Measurements from ENCODE around the gene TMC1.
"Not testable (repeated sequence)": the region's sequence is repeated elsewhere in the genome, so short reads cannot be mapped to it uniquely, and the experiment has no call there.

TMC1 gene

DNA sequence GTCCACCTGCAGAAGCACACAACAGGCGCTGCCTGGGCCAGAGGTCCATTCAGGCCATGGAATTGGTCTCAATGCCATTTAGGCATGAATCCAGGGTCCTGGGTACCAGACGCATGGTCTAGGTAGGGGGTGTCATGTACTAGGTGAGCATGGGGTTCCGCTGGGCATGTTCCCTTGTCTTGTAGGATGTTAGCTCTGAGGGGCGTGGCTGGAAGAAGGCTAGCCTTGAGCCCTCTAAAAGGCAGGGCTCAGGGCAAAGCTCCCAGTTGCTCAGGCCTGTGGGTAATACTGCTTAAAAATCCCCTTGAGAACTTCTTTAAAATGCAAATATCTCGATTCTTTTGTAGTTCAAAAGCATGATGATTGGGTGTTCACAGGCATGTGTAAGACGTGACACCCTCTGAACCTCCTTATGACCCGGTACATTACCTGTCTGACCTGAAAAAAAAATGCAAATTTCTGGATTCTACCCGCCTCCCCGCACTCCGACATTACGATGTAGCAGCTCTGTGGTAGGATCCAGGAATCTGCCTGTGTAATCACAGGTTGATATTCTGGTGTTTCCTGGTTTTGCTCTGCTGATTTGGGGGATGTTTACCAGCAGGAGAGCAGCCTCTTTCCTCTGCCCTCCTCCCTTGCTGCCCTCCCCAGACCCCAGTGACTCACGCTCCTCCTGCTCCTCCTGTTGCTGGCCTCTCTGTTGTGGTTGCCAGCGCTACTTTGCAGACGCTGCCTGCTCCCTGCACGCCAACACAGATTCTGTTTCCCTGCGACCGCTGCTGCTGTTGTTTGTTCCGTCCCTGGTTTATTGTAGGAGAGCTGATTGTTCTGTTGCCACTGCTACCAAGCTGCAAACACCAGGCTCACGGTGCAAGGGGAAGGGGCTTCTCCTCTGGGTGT, 5.7 kb downstream of the TMC1 start:
- peak; percentile 59 to 60 for DNase-seq (ENCODE audit: low read depth in 2 of 2)

DNA sequence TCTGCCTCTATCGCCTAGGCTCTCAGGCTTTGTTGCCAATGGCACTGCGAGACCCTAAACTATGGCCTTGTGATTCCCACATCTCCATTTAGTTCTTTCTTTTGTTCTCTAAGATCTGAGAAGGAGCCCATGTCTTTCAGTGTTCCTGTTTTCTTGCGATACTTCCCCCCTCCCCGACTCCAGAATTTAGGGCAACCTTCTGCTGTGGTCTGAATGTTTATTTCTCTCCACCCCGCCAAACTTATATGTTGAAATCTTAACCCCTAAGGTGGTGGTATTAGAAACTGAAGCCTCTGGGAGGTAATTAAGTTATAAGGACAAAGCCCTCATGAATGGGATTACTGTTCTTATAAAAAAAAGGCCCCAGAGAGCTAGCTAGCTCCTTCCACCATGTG, 6.4 kb downstream of the TMC1 start:
- no peak for DNase-seq (ENCODE audit: low read depth in 2 of 2)

DNA sequence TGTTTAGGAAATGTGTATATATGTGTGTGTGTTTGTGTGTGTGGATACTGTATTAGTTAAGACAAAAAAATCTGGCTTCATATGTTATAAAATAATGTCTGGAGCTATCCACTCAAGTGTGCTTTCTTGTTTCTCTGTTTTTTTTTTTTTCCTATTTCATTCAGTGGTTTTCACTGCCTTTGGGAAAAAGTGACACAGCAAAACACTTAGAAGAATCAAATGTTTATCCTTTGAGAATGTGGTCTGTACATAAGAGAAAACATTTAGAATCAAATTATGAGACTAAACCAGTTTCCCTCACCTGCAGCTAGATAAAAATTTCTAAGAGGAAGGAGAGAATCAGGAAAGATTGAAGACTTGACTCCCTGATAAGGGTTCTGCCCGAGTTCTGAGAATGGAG, 8.1 kb downstream of the TMC1 start:
- DNase-seq (ENCODE audit: low read depth in 2 of 2): no peak

DNA sequence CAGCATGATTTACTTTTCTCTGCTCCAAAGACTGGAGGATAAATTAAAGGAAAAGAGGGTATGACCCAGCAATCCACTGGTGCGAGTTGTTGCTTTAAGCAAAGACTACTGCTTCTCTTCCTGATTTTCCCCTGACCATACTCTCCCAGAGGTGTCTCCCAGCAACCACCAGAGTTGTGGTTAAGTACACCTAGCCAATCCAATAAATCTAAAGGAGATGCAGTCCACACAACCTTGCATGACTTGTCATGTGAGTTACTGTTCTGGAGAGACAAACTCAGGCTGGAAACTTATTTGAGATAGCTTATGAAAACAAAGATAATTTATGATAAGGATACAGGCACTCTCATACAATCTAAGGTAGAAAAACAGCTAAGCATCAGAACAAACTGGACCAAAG, 11.9 kb downstream of the TMC1 start:
- no peak for DNase-seq (ENCODE audit: low read depth in 2 of 2)

DNA sequence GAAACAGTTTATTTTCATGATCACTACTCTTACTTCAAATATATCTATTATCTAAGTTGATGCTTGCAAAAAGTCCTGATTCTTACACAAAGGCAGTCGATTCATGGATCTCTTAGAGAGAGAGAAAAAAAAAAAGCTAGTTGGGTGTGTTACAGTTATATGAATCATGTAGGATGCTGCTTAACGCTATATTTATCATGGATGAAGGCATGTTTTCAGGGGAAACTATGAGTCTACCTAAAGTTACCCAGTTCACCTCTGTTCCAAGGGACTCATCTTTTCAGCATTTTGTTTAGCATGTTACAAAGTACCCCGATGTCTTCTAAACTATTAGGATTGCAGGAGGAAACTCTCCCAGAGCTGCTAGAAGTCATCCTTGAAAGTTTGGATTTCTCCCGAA, 13.5 kb downstream of the TMC1 start:
- no peak for DNase-seq (ENCODE audit: low read depth in 2 of 2)

DNA sequence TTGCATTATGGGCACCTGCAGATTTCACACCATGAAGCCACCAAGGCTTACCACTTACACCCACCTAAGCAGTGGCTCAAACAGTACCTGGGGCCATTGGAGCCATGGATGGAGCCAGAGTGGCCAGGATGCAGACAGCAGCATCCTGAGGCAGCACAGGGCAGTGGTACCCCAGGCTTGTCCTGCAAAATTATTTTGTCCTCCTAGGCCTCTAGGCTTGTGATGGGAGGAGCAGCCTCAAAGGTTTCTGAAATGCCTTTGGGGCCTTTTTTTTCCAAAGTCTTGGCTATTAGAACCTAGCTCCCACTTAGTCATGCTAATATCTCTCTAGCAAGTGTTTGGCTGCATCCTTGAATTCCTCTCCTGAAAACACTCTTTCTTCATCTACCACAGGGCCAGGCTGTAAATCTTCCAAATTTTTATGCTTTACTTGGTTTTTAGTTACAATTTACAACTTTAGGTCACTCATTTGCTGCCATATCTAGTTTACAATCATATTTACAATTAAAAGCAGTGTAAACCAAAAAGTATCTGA, 15.7 kb downstream of the TMC1 start:
- no peak for DNase-seq (ENCODE audit: low read depth in 2 of 2)

DNA sequence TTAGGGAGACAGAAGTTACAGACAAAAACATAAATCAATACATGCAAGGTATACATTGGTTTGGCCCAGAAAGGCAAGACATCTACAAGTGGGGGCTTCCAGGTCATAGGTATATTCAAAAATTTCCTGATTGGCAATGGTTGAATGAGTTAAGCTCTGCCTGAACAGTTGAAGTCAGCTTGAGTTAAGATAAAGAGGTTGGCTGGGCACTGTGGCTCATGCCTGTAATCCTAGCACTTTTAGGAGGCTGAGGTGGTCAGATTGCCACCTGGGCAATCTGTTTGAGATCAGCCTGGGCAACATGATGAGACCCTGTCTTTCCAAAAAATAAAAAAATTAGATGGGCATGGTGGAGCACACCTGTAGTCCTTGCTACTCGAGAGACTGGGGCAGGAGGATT, 16.3 kb downstream of the TMC1 start:
- DNase-seq (ENCODE audit: low read depth in 2 of 2): no peak

DNA sequence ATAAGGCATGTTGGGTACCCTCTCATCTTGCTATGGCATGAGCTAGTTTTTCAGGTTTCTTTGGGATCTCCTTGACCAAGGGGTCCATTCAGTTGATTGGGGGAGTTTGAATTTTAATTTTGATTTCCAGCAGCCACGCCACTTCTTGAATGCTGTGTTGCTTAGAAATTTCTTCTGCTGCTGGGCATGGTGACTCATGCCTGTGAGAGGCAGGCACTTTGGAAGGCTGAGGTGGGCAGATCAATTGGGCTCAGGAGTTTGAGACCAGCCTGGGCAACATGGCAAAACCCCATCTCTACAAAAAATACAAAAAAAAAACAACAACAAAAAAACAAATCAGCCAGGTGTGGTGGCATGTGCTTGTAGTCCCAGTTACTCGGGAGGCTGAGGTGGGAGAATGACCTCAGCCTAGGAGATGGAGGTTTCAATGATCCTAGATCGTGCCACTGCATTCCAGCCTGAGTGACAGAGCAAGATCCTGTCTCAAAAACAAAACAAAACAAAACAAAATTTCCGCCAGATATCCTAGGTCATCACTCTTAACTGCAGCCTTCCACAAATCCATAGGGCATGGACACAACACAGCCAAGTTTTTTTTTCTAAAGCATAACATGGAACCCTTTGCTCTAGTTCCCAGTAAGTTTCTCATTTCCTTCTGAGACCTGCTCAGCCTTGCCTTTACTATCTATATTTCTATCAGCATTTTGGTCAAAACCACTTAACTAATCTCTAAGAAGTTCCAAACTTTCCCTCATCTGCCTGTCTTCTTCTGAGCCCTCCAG, 17.7 kb downstream of the TMC1 start:
- no peak for DNase-seq (ENCODE audit: low read depth in 2 of 2)

DNA sequence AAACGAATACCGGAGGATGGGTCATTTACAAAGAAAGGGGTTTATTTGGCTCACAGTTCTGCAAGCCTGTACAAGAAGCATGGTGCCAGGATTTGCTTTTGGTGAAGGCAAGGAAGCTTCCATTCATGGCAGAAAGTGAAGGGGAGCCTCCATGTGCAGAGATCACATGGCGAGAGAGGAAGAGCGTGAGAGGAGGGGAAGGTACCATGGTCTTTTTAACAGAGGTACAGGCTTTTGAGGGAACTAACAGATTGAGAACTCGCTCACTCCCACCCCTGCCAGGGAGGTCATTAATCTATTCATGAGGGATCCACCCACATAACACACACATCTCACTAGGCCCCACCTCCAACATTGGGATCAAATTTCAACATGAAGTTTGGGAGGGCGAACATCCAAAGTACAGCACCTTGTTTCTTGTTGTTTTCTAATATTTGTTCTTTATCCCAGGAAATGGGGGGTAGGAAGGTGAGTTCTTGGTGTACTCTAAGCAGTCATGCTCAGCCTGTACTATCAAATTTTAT, 18.5 kb downstream of the TMC1 start:
- DNase-seq (ENCODE audit: low read depth in 2 of 2): no peak

DNA sequence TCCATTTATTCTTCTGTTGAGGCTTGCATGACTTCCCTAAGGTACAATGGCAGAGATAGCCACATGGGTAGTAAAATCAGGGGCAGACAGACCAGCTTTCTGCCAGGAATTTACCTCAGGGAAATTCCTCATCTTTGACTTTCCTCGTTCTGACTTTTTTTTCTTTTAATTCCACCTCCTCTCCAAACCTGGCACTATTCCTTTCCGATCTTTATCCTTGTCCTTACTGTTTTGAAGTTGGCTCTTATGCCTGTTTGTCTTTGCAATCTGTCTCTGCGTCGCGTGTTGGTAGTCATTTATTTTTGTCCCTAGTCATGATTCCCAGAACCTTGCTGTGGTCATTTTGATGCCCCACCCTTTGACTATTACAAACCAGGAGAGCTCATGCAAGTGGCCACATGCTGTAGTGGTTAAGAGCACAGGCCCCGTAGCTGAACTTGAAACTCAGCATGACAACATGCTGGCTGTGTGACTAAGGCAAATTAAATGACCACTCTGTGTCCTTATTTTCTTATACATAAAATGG, 19.0 kb downstream of the TMC1 start:
- no peak for DNase-seq (ENCODE audit: low read depth in 2 of 2)

DNA sequence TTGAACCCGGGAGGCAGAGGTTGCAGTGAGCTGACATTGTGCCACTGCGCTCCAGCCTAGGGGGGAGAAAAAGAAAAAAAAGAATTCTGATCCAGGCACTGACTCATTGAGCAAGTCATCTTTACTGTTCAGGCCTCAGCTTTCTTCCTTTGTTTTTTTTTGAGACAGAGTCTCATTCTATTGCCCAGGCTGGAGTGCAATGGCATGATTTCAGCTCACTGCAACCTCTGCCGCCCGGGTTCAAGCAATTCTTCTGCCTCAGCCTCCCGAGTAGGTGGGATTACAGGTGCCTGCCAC, 21.1 kb downstream of the TMC1 start:
- not testable (repeated sequence) for DNase-seq (ENCODE audit: low read depth in 2 of 2)

DNA sequence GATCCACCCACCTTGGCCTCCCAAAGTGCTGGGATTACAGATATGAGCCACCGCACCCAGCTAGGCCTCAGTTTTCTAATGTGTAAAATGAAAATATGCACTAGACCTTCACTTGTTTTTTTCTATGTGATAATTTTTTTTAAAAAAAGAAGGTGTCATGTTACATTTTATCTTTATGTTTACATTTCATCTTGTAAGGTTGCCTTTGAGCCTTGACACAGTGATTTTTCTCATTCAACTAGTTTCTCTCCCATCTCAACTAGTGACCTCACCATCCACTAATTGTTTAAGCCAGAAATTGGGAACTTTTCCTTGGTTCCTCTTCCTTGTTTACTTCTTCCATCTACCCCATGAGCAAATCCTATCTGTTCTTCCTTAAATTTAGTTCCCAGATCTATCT, 21.5 kb downstream of the TMC1 start:
- DNase-seq (ENCODE audit: low read depth in 2 of 2): no peak

DNA sequence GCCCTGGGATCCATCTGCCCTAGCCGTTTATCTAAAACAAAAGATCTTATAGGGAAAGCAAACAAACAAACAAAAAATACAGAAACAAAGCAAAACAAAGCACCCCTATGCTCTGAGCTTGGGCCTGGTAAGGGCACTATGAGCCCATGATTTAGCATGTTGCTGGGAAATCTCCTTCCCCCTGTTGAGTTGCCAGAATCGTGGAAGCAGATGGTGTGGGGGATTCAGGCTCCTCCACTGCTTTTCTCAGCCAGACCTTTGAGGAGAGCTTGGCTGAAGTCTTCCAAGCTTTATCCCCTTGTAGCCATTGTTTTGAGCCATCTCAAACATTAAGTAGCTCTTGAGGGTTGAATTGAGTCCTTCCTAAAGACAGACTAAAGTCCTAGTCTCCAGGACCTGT, 29.9 kb downstream of the TMC1 start:
- no peak for DNase-seq (ENCODE audit: low read depth in 2 of 2)

DNA sequence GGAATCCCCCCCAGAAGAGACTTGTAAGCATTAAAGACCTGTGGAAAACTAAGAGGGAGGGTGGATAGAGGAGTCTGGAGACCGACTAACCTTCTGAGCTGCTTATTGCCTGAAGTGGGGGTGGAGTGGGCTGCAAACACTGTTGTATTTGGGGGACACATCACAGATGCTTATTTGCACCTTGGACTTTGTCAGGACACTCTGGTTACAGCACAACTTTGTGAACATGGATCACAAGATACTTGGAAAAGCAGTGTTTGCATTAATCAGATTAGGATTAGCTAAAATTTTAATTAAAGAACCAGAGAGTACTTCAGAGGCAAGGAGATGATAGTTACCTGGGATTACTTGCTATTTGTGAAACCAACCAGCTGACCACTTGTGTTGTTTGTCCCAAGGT, 30.9 kb downstream of the TMC1 start:
- no peak for DNase-seq (ENCODE audit: low read depth in 2 of 2)

DNA sequence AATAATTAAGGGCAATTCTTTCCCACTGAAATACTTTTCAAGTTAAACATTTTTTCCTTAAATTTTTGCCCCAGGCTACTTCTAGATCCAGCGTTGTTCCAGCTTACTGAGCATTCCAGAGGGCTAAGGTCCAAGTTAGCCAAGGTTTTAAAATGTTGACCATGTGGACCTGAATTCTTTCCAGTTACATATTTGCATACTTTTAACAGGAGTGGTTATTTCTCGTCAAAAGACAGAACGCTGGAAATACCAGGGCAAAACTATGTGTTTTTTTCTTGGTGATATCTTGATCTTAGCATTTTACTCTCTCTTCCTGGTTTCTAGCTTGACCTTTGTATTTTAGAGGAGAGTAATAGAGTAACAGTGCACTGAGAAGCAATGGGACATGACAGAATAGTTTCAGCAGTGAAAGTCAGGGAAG, 32.8 kb downstream of the TMC1 start:
- peak; percentile 65 to 74 for DNase-seq (ENCODE audit: low read depth in 2 of 2)

DNA sequence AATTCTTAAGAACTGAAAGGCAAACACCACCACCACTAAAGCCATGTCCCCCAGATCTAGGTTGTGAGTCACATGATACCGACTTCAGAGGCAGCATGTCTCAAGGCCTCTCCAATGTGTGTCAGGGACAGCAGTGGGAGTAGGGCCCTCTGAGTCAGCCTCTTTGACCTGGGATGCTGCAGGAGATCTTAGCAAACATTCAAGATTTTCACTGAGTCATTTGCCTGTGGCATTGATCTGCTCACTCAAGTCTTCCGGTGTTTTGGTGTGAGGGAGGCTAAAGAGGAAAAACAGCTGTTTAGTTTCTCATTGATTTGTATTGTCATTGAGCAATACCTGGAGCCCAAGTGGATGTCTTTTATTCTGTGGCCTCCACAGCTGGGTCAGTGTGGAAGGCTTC, 36.1 kb downstream of the TMC1 start:
- peak; percentile 44 to 50 for DNase-seq (ENCODE audit: low read depth in 2 of 2)

DNA sequence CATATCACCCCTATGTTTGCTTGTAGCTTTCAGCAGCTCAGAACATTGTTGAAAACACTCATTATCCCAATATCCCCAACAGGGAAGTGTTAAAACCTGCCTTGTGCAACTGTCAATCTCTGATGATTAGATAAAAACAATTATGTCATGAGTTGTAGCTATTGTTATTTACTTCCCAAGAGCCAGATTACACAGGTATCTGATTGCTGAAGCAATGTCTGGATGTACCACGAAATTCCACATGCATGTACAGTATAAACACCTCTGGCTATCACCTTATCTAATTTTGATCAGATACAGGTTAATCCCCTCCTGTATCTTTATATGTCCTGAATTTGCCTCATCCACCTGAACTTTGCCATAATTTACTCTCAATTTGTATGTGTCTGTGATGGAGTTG, 38.7 kb downstream of the TMC1 start:
- no peak for DNase-seq (ENCODE audit: low read depth in 2 of 2)

DNA sequence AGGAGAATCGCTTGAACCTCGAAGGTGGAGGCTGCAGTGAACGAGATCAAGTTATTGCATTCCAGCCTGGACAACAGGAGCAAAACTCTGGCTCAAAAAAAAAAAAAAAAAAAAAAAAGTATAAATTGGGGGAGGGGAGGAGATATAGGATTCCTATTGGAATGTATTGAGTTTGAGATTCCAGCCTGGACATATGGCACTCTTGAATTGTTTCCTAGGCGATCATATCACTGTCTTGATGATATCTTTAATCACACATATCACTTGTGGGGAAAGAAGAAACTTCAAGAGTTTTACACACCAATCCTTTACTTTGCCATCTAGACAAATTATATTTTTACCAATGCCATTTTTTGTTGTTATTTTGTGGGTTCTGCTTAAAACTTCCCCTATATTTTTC, 42.4 kb downstream of the TMC1 start:
- DNase-seq (ENCODE audit: low read depth in 2 of 2): no peak

DNA sequence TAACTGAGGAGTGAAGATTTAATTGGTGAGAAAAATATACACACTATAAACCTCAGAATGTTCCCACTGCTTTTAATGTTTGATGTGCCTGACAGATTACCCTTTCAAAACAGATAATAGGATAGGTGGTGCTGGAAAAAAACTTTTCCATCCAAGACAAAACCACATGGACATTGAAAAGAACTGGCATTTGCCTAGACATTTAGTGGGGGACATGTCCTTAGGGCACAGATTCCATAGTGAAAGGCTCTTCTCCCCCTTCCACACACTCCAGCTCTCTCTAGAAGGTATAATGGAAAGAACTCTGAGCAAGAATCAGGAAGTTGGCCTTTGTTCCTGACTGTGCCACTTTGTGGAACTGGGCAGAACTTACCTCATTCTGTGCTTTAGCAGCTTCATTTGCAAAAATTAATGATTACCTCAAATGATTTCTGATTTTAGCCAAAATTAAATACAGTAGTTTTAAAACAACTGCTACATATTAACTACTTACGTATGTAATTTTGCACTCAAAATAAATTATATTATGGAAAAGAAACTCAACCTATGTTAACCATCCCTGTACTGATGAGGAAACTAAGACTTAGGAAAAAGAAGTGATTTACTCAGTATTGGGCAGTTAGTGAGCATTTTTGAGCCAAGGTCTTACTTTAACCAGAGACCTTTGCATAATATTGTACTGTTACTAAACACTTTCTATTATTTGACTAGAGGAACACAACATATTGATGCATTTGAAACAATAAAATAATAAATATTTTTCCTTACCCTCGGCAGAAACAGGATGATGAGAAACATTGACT, 43.3 kb downstream of the TMC1 start:
- no peak for DNase-seq (ENCODE audit: low read depth in 2 of 2)

DNA sequence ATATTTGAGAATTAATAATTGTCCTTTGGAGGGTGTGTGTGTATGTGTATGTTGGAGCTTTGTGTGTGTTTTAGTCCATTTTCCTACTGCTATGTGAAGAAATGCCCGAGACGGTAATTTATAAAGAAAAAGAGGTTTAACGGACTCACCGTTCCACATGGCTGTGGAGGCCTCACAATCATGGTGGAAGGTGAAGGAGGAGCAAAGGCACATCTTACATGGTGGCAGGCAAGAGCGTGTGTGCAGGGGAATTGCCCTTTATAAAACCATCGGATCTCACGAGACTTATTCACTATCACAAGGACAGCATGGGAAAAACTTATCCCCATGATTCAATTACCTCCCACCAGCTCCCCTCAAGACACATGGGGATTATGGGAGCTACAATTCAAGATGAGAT, 44.1 kb downstream of the TMC1 start:
- no peak for DNase-seq (ENCODE audit: low read depth in 2 of 2)

DNA sequence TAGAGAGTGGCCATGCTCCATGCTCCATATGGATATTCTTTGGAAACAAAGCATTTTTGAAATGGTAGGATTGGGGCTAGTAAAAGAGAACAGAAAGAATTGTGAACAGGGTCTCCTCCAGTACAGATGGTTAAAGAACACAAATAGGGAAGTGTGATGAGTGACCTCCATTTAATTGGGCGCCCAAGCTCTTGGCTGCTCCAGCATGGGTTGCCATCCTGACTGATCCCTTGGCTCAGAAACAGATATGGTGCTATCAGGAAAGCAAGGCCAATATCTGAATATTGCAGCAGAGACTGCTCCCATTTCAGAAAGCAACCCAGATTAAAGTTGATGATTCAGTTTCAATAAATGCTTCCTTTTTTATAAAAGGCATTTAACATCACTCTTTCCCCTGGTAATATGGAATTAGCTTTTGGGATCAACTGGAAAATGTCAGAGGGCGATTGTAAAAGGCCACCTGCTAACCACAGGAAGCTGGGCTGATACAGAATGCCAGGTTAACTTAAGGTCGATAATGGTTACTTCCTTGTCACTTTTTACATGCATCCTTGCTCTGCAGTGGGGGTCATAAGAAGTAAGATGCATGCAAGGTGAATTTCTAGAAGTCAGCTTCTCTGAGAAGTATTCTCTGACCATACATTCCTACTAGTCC, 52.9 kb downstream of the TMC1 start:
- DNase-seq (ENCODE audit: low read depth in 2 of 2): no peak

Data from fibroblast of skin of left biceps (primary cell).